ENCODE data around the gene TBX1. TPM values are rescaled to one million over a fixed set of nuclear protein-coding genes. Genes with fewer than 3 reads are reported as not detected.
A peak's percentile ranks its signal among the peaks of the same experiment; 100 is the strongest.

The TBX1 gene
- total and polyA plus RNA-seq, 2 of the 8 experiments (the other 6 are each of a cell fraction or from before 2014, with no cell fraction given): 0.28 TPM; not detected in 1

GRCh38 chr22:19731361-19732135, 29.0 kb upstream of the TBX1 start:
- H2AK5ac ChIP-seq (ENCODE audit: low read depth, low read length): no peak overlapping the region
- peaks cover 0 to 11% of the 10 kb centered on the region in 2 experiments for H4K20me1 ChIP-seq (replicated peaks in 1 of 2; ENCODE audit: control insufficient read depth in 1 of 2, insufficient read depth in 2 of 2, low read length in 2 of 2)
- 88% methylated on average over 16 of the region's 21 CpGs; no CpG with 5 or more reads in 1 of the 2 experiments for WGBS, 2 experiments (ENCODE audit: extremely low coverage in 1 of 2, insufficient coverage in 1 of 2, insufficient read length in 1 of 2, insufficient replicate concordance in 2 of 2, low coverage in 1 of 2, low lambda C conversion rate in 2 of 2, missing lambda C conversion rate in 1 of 2)
- H3K27ac ChIP-seq (ENCODE audit: low read depth, low read length): no peak overlapping the region
- CTCF ChIA-PET (ENCODE audit: partially characterized antibody): interaction anchor here (0.6 to 7.0 kb wide), 35 partner anchors 8 to 284 kb away, joined by 3 to 168 read pairs (median 8); partner anchors contain the start of genes GNB1L, GP1BB and RTL10
- 0 out of 4 replicates have a peak overlapping the region, but pooled peaks of 1 of the 2 experiments have one; percentile 79 for H3K4me2 ChIP-seq (ENCODE audit: insufficient read depth in 1 of 2, low read depth in 2 of 2, low read length in 2 of 2)
- H3K23ac ChIP-seq (ENCODE audit: insufficient read length): no peak overlapping the region
- H4K91ac ChIP-seq (replicated peaks; ENCODE audit: insufficient read length, low read length): no peak overlapping the region
- H2BK120ac ChIP-seq (replicated peaks; ENCODE audit: low read depth, low read length): no peak overlapping the region
- no peak overlapping the region for H2BK12ac ChIP-seq (ENCODE audit: low read depth, low read length)
- POLR2A ChIA-PET (ENCODE audit: partially characterized antibody): interaction anchor here (0.6 to 1.4 kb wide), 3 partner anchors 16 to 32 kb away, joined by 3 read pairs; no protein-coding TSS in a partner anchor
- H4K8ac ChIP-seq (ENCODE audit: extremely low read depth, insufficient read depth, low read length): no peak overlapping the region
- H4K5ac ChIP-seq (ENCODE audit: insufficient read length, low read depth, low read length): no peak overlapping the region
- no peak overlapping the region for H2BK5ac ChIP-seq (ENCODE audit: low read depth, low read length)
- FAIRE-seq: no peak
- H2BK15ac ChIP-seq (ENCODE audit: low read length): no peak overlapping the region
- no peak overlapping the region for H3K56ac ChIP-seq (replicated peaks; ENCODE audit: insufficient read length, low read depth, low read length)
- no peak overlapping the region for H3K14ac ChIP-seq (ENCODE audit: insufficient read length)
- H3K79me2 ChIP-seq (ENCODE audit: control insufficient read depth in 1 of 2, insufficient read depth in 2 of 2, low read length in 2 of 2): no peaks in the 10 kb centered on the region
- peaks cover 15 to 38% (median 34%) of the 10 kb centered on the region in 4 experiments for H3K27me3 ChIP-seq (replicated peaks in 1 of 4; ENCODE audit: control insufficient read depth in 3 of 4, extremely low read depth in 1 of 4, insufficient read depth in 3 of 4, low read length in 3 of 4)
- H3K79me1 ChIP-seq (ENCODE audit: low read depth, low read length): no peaks in the 10 kb centered on the region
- no peak overlapping the region for H2AFZ ChIP-seq (ENCODE audit: low read length)
- H3K18ac ChIP-seq (ENCODE audit: extremely low read depth, low read length): no peak overlapping the region
- peaks cover 0 to 9% (median 2%) of the 10 kb centered on the region in 4 experiments; a peak in 5 of 7 replicates for H3K4me1 ChIP-seq (replicated peaks in 1 of 4; ENCODE audit: control insufficient read depth in 3 of 4, insufficient read depth in 4 of 4, low read length in 3 of 4)
- H3K4ac ChIP-seq (replicated peaks; ENCODE audit: insufficient read length, low read depth, low read length): no peak overlapping the region
- no peaks in the 10 kb centered on the region for H3K9me3 ChIP-seq (ENCODE audit: insufficient read depth in 2 of 2, low read depth in 1 of 2, low read length in 1 of 2)
- DNase-seq (ENCODE audit: low read depth in 1 of 2, low spot score in 2 of 2): no peak
- H3K36me3 ChIP-seq (ENCODE audit: control insufficient read depth in 2 of 4, insufficient read depth in 4 of 4, low read length in 3 of 4): no peaks in the 10 kb centered on the region
- peak overlapping the region in 1 of 4 experiments; percentile 49; a peak in 1 of 8 replicates for H3K4me3 ChIP-seq (ENCODE audit: extremely low read depth in 1 of 4, insufficient read depth in 2 of 4, low read depth in 3 of 4, low read length in 4 of 4)
- H2BK20ac ChIP-seq (ENCODE audit: low read length): no peak overlapping the region
- H3K9ac ChIP-seq (replicated peaks in 1 of 4; ENCODE audit: extremely low read depth in 1 of 4, low read depth in 3 of 4, low read length in 3 of 4): no peak overlapping the region
- no peaks in the 10 kb centered on the region for H3K23me2 ChIP-seq (ENCODE audit: low read depth, low read length)
- no peak for TF ChIP-seq HDAC6 (IDR thresholded peaks at IDR 0.05; ENCODE audit: low read depth, low read length)
- TF ChIP-seq USF2 (IDR thresholded peaks at IDR 0.05; ENCODE audit: low read length): no peak
- TF ChIP-seq MAX (IDR thresholded peaks at IDR 0.05): no peak
- TF ChIP-seq EZH2 (IDR thresholded peaks at IDR 0.05; ENCODE audit: low read depth, low read length, severe bottlenecking): no peak
- no peak for TF ChIP-seq SUZ12 (IDR thresholded peaks at IDR 0.05; ENCODE audit: low read length)
- no peak for TF ChIP-seq CHD1 (IDR thresholded peaks at IDR 0.05; ENCODE audit: low read depth, low read length)
- no peak for TF ChIP-seq JUN (IDR thresholded peaks at IDR 0.05; ENCODE audit: low read depth, low read length)
- TF ChIP-seq KDM1A (IDR thresholded peaks at IDR 0.05; ENCODE audit: borderline replicate concordance, low read length): no peak
- TF ChIP-seq CHD2 (IDR thresholded peaks at IDR 0.05; ENCODE audit: low read length): no peak
- no peak for TF ChIP-seq TEAD4 (IDR thresholded peaks at IDR 0.05; ENCODE audit: low read depth, low read length)
- TF ChIP-seq SP4 (IDR thresholded peaks at IDR 0.05; ENCODE audit: low read length): no peak
